PC-9 (cell line): Measurements from ENCODE around the gene C8G. TPM values are rescaled to one million over a fixed set of nuclear protein-coding genes. Genes with fewer than 3 reads are reported as not detected.

Experiments used
- BruUV-seq: library from RNA; stranded (reverse); fragments of 400-500 nt; replicated peaks from 2 replicates; lab custom pipeline; 2021; lab: Mats Ljungman, UMichigan
- CTCF ChIA-PET: fragments of 300-600 bp; sonication (Branson Sonifier 250); formaldehyde crosslinking; loops from one replicate; lab custom pipeline; 2022; ENCODE audit warnings: antibody characterized with exemption; lab: Charles Lee
- POLR2A ChIA-PET: fragments of 300-600 bp; sonication (Branson Sonifier 250); formaldehyde crosslinking; loops from one replicate; lab custom pipeline; 2022; ENCODE audit warnings: antibody characterized with exemption; ENCODE audit not compliant: unreplicated experiment; lab: Charles Lee
- DNase-seq, 2 experiments: peaks; one replicate each; pipeline versions ENCODE4 v3.0.0 to v3.0.0-alpha.2; 2015 to 2022; ENCODE audit warnings: mixed read lengths in 1 of 2
- H2AFZ ChIP-seq: fragments of 200-600 bp; sonication (generic); 2 replicates; pipeline ENCODE4 v1.8.1; 2017; ENCODE audit warnings: antibody characterized with exemption
- H3F3A ChIP-seq: fragments of 200-600 bp; sonication (generic); 2 replicates; pipeline ENCODE4 v1.8.1; 2017; ENCODE audit warnings: antibody characterized with exemption, mild to moderate bottlenecking, low read depth; ENCODE audit not compliant: insufficient read depth
- H3K27ac ChIP-seq: fragments of 200-600 bp; sonication (generic); 2 replicates; pipeline ENCODE4 v1.6.1; 2016; ENCODE audit warnings: mixed run types
- H3K27me3 ChIP-seq: fragments of 200-600 bp; sonication (generic); 2 replicates; pipeline ENCODE4 v1.6.1; 2016; ENCODE audit warnings: low read depth, mixed run types; ENCODE audit not compliant: insufficient read depth
- H3K36me3 ChIP-seq: fragments of 200-600 bp; sonication (generic); 2 replicates; pipeline ENCODE4 v1.6.1; 2016; ENCODE audit warnings: low read depth, mixed run types
- H3K4me1 ChIP-seq: fragments of 200-600 bp; sonication (generic); replicated peaks from 2 replicates; pipeline ENCODE4 v1.6.1; 2016; ENCODE audit warnings: mixed run types; ENCODE audit not compliant: insufficient read depth
- H3K4me2 ChIP-seq: fragments of 200-600 bp; sonication (generic); 2 replicates; pipeline ENCODE4 v1.6.1; 2017; ENCODE audit warnings: mixed run types
- H3K4me3 ChIP-seq: fragments of 200-600 bp; sonication (generic); 2 replicates; pipeline ENCODE4 v1.6.1; 2016; ENCODE audit warnings: mixed run types
- H3K79me2 ChIP-seq: fragments of 200-600 bp; sonication (generic); 2 replicates; pipeline ENCODE4 v1.6.1; 2017; ENCODE audit warnings: low read depth, mixed run types
- H3K9me2 ChIP-seq: fragments of 200-600 bp; sonication (generic); 2 replicates; pipeline ENCODE4 v1.8.1; 2017; ENCODE audit warnings: mild to moderate bottlenecking; ENCODE audit not compliant: insufficient read depth
- H3K9me3 ChIP-seq: fragments of 200-600 bp; sonication (generic); 2 replicates; pipeline ENCODE4 v1.8.1; 2016; ENCODE audit warnings: low read depth; ENCODE audit not compliant: insufficient read depth
- H4K20me1 ChIP-seq: fragments of 200-600 bp; sonication (generic); 2 replicates; pipeline ENCODE4 v1.8.1; 2017; ENCODE audit not compliant: insufficient read depth
- EZH2 ChIP-seq: fragments of 200-600 bp; sonication (generic); IDR thresholded peaks from 2 replicates; pipeline ENCODE4 v1.8.0; 2017; ENCODE audit warnings: antibody characterized with exemption, low read depth
- intact Hi-C: fragments of 100-400 bp; cut with micrococcal nuclease; formaldehyde crosslinking; loops from one replicate; pipeline ENCODE4 v1.10.0; 2022; ENCODE audit not compliant: unreplicated experiment
- total RNA-seq: library from RNA; stranded (reverse); gene quantifications from 2 replicates; pipeline ENCODE4 v1.2.3, GENCODE V29; 2021
- TF ChIP-seq, protein P1 (sequence below): fragments of 200-600 bp; sonication (generic); conservative IDR thresholded peaks from 2 replicates; pipeline ENCODE4 v1.6.1; 2017; ENCODE audit warnings: mixed run types, antibody characterized with exemption, mild to moderate bottlenecking, moderate library complexity

The C8G gene
- total RNA-seq, 1 experiment from 2014 or later, result 2.3 TPM

DNA sequence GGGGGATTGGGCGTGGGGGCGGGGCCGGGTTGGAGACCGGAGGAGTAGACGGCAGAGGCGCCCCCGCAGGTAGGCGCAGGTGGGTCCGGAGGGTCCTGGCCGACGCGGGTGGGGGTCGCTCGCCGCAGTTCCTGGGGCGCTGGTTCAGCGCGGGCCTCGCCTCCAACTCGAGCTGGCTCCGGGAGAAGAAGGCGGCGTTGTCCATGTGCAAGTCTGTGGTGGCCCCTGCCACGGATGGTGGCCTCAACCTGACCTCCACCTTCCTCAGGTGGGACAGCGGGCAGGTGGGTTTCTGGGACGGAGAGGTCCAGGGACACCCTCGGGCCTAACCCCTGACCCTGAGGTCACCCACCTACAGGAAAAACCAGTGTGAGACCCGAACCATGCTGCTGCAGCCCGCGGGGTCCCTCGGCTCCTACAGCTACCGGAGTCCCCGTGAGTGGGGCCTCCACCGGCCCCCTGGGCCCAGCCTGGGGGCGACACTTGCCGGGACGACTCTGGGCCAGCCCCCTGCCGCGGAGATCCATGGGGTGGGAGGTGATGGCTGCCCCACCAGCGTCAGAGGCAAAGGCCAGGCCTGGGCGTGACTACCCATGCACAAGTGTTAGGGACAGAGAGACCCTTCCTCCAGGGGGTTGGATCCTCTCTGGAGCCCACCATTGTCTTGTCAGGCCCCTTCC lies 34.0 kb downstream of the C8G start:
- Histone ChIP-seq H3K27ac (no peak overlapping the region), H3F3A (peaks cover 12% of the 10 kb centered on the region; the same call in 1 of the 2 replicates), H3K27me3 (no peaks in the 10 kb centered on the region), H3K9me3 (no peaks in the 10 kb centered on the region), H3K9me2 (no peaks in the 10 kb centered on the region), H3K4me1 (peaks cover 9% of the 10 kb centered on the region), H4K20me1 (no peaks in the 10 kb centered on the region), H3K79me2 (no peaks in the 10 kb centered on the region), H3K4me2 (no peak overlapping the region), H3K4me3 (no peak overlapping the region), H3K36me3 (no peaks in the 10 kb centered on the region), H2AFZ (no peak overlapping the region)
- no peak for TF ChIP-seq EZH2
- TF ChIP-seq, protein P1, sequence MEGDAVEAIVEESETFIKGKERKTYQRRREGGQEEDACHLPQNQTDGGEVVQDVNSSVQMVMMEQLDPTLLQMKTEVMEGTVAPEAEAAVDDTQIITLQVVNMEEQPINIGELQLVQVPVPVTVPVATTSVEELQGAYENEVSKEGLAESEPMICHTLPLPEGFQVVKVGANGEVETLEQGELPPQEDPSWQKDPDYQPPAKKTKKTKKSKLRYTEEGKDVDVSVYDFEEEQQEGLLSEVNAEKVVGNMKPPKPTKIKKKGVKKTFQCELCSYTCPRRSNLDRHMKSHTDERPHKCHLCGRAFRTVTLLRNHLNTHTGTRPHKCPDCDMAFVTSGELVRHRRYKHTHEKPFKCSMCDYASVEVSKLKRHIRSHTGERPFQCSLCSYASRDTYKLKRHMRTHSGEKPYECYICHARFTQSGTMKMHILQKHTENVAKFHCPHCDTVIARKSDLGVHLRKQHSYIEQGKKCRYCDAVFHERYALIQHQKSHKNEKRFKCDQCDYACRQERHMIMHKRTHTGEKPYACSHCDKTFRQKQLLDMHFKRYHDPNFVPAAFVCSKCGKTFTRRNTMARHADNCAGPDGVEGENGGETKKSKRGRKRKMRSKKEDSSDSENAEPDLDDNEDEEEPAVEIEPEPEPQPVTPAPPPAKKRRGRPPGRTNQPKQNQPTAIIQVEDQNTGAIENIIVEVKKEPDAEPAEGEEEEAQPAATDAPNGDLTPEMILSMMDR, result no peak
- intact Hi-C loops, result no loop called here
- no TSS peak for BruUV-seq
- CTCF ChIA-PET, result interaction anchor here (0.5 to 1.1 kb wide), 8 partner anchors 21 to 766 kb away, joined by 3 to 9 read pairs (median 4); no protein-coding TSS in a partner anchor
- POLR2A ChIA-PET, result interaction anchor here (0.6 to 1.1 kb wide), 6 partner anchors 13 to 617 kb away, joined by 3 to 21 read pairs (median 9); partner anchors contain the start of genes NRARP and PAXX
- no peak for DNase-seq

DNA sequence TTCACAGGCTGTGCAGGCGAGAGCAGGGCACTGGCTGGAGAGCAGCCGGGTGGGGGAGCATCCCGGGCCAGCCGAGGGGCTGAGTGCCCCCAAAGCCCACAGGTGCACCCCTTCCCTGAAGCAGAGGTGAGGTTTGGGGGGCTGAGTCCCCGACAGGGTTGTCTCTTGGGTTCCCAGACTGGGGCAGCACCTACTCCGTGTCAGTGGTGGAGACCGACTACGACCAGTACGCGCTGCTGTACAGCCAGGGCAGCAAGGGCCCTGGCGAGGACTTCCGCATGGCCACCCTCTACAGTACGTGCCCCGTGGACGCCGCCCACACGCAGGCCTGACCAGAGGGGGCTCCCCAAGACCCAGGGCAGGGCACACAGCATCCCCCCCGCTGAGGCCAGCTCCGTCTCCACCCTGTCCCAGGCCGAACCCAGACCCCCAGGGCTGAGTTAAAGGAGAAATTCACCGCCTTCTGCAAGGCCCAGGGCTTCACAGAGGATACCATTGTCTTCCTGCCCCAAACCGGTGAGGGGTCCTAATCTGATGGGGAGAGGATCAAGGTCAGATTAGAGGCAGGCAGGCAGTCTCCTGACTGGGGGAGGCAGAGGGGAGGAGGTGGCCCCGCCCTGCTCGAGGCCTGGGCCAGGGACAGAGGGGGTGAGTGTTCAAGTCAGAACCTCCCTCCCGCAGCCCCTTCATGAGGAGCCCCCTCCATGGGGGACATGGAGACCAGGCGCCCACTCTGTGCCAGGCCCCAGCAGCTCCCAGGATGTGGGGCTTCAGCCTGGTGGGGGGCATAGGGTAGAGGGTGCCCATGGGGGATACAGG lies 34.9 kb downstream of the C8G start:
- H3K79me2 ChIP-seq, result no peaks in the 10 kb centered on the region
- H3K4me2 ChIP-seq, result no peak overlapping the region
- H4K20me1 ChIP-seq, result no peaks in the 10 kb centered on the region
- POLR2A ChIA-PET, result interaction anchor here (0.7 kb wide), 1 partner anchor 32 kb away, joined by 7 read pairs; no protein-coding TSS in a partner anchor
- TF ChIP-seq, protein P1, result no peak
- TF ChIP-seq EZH2, result no peak
- H3K9me2 ChIP-seq, result no peaks in the 10 kb centered on the region
- peaks cover 12% of the 10 kb centered on the region; the same call in 1 of the 2 replicates for H3F3A ChIP-seq
- CTCF ChIA-PET, result no interaction called here
- no TSS peak for BruUV-seq
- no peak for DNase-seq
- no peak overlapping the region for H3K4me3 ChIP-seq
- no peaks in the 10 kb centered on the region for H3K27me3 ChIP-seq
- no peak overlapping the region for H3K27ac ChIP-seq
- H3K4me1 ChIP-seq, result peaks cover 9% of the 10 kb centered on the region
- H3K9me3 ChIP-seq, result no peaks in the 10 kb centered on the region
- no peaks in the 10 kb centered on the region for H3K36me3 ChIP-seq
- intact Hi-C loops, result no loop called here
- H2AFZ ChIP-seq, result no peak overlapping the region

DNA sequence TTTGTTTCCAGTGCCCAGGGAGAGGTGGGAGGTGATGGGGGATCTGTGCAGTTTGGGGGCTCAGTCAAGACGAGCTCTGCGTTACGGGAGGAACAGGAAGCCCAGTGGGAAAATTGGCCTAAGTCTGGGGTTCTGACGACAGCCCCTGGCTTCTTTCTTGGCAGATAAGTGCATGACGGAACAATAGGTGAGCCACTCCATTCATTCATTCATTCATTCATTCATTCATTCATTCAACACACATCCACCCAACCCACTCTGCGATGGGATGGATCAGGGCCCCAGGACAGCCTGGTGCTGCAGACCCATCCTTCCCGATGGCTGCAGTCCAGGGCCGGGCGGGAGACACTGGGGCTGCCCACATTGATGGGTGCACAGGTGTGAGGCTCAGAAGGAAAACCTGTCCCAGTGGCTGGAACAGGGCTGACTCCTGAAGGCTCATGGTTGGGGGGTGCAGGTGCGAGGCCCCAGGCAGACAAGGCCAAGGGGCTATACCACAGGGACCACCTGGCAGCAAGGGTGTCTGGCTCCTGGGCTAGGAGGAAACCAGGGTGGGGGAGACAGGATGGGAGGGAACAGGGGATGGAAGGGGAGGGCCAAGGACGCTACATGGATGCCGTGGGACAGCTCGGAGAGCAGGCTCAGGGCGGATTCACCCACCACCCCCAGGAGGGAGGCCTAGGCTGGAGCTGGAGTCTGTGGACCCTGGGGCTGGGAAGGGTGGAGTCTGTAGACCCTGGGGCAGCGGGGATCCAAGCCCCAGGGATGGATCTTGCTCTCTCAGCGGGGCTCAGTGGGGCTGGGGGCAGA lies 35.8 kb downstream of the C8G start:
- peaks cover 12% of the 10 kb centered on the region; the same call in 1 of the 2 replicates for H3F3A ChIP-seq
- no peaks in the 10 kb centered on the region for H3K9me2 ChIP-seq
- H4K20me1 ChIP-seq, result no peaks in the 10 kb centered on the region
- CTCF ChIA-PET, result no interaction called here
- TF ChIP-seq, protein P1, result no peak
- TF ChIP-seq EZH2, result no peak
- H3K36me3 ChIP-seq, result no peaks in the 10 kb centered on the region
- H3K9me3 ChIP-seq, result no peaks in the 10 kb centered on the region
- POLR2A ChIA-PET, result interaction anchor here (0.6 to 0.7 kb wide), 2 partner anchors 32 to 190 kb away, joined by 3 to 7 read pairs; partner anchors contain the start of gene TMEM141
- H3K4me1 ChIP-seq, result peaks cover 9% of the 10 kb centered on the region
- no peak overlapping the region for H3K4me2 ChIP-seq
- no peak overlapping the region for H3K27ac ChIP-seq
- H3K79me2 ChIP-seq, result no peaks in the 10 kb centered on the region
- no peak overlapping the region for H2AFZ ChIP-seq
- no peaks in the 10 kb centered on the region for H3K27me3 ChIP-seq
- no peak overlapping the region for H3K4me3 ChIP-seq
- DNase-seq, result no peak
- intact Hi-C loops, result no loop called here
- no TSS peak for BruUV-seq
